Endothelial cell of umbilical vein (primary cell): ENCODE measurements around the gene TRIM46. TPM values are rescaled to one million over a fixed set of nuclear protein-coding genes. Genes with fewer than 3 reads are reported as not detected.

Source experiments
- BruUV-seq: library from RNA; stranded (reverse); fragments of 400-500 nt; replicated peaks from 2 replicates; lab custom pipeline; 2021; lab: Mats Ljungman, UMichigan
- CTCF ChIA-PET: fragments of 300-600, 350-600 bp; sonication (Branson Sonifier 250); formaldehyde crosslinking; loops from one replicate; lab custom pipeline; 2021; ENCODE audit warnings: antibody characterized with exemption, inconsistent platforms; lab: Charles Lee
- POLR2A ChIA-PET: fragments of 300-600, 350-600 bp; sonication (Branson Sonifier 250); formaldehyde crosslinking; loops from one replicate; lab custom pipeline; 2021; ENCODE audit warnings: antibody characterized with exemption, inconsistent platforms; lab: Charles Lee
- DNase-seq: peaks from one replicate; pipeline ENCODE4 v3.0.0-alpha.2; 2011; ENCODE audit warnings: low read depth, low spot score
- FAIRE-seq: peaks from 2 replicates; lab custom pipeline; 2011; peaks lifted over from hg19 to GRCh38; lab: Jason Lieb, UNC
- H2AFZ ChIP-seq: 2 replicates; pipeline ENCODE4 v1.6.0; 2012; ENCODE audit warnings: low read depth, low read length, control low read depth, inconsistent platforms
- H3K27ac ChIP-seq: 2 replicates; pipeline ENCODE4 v1.5.1; 2011; ENCODE audit warnings: low read depth, mild to moderate bottlenecking, control low read depth, low read length, moderate library complexity; ENCODE audit not compliant: insufficient read depth
- H3K27me3 ChIP-seq, 2 experiments: 2 replicates each; pipeline versions ENCODE4 v1.6.0 to v1.6.1; 2011; ENCODE audit warnings: low read length in 2 of 2, mixed read lengths in 1 of 2; ENCODE audit not compliant: control insufficient read depth in 2 of 2, insufficient read depth in 2 of 2
- H3K36me3 ChIP-seq, 2 experiments: 2 replicates in 1 of 2; 3 replicates in 1 of 2; pipeline ENCODE4 v1.5.1; 2011; ENCODE audit warnings: low read length in 2 of 2, mild to moderate bottlenecking in 1 of 2, moderate library complexity in 1 of 2; ENCODE audit not compliant: control insufficient read depth in 2 of 2, insufficient read depth in 2 of 2; ENCODE audit errors: extremely low read depth in 1 of 2
- H3K4me1 ChIP-seq: 3 replicates; pipeline ENCODE4 v1.5.1; 2011; ENCODE audit warnings: mild to moderate bottlenecking, low read length; ENCODE audit not compliant: control insufficient read depth, insufficient read depth; ENCODE audit errors: extremely low read depth
- H3K4me2 ChIP-seq: 2 replicates; pipeline ENCODE4 v1.6.1; 2011; ENCODE audit warnings: low read length, control low read depth, mixed read lengths; ENCODE audit not compliant: insufficient read depth
- H3K4me3 ChIP-seq, 3 experiments: fragments of 200-600 bp in 1 of 3; sonication (generic), shearing (Covaris generic) in 1 of 3; replicated peaks in 1 of 3; 2 replicates each; pipeline ENCODE4 v1.5.1; 2011 to 2016; ENCODE audit warnings: control low read depth in 3 of 3, low read length in 3 of 3, mild to moderate bottlenecking in 2 of 3, inconsistent platforms in 1 of 3, low read depth in 1 of 3, moderate library complexity in 1 of 3; ENCODE audit not compliant: insufficient read depth in 1 of 3
- H3K79me2 ChIP-seq: 2 replicates; pipeline ENCODE4 v1.6.0; 2012; ENCODE audit warnings: low read length, inconsistent platforms; ENCODE audit not compliant: control insufficient read depth, insufficient read depth
- H3K9ac ChIP-seq: replicated peaks from 2 replicates; pipeline ENCODE3; 2011; ENCODE audit warnings: low read length, control low read depth; ENCODE audit not compliant: insufficient read depth; ENCODE audit errors: extremely low read depth
- H3K9me1 ChIP-seq: replicated peaks from 3 replicates; pipeline ENCODE4 v1.6.0; 2011; ENCODE audit warnings: mild to moderate bottlenecking, low read length; ENCODE audit not compliant: control insufficient read depth, insufficient read depth; ENCODE audit errors: extremely low read depth
- H3K9me3 ChIP-seq: replicated peaks from 2 replicates; pipeline ENCODE4 v1.5.1; 2012; ENCODE audit warnings: low read length, inconsistent platforms; ENCODE audit not compliant: control insufficient read depth, insufficient read depth
- H4K20me1 ChIP-seq: replicated peaks from 2 replicates; pipeline ENCODE3; 2011; ENCODE audit warnings: mild to moderate bottlenecking, low read length; ENCODE audit not compliant: control insufficient read depth, insufficient read depth; ENCODE audit errors: extremely low read depth
- CTCF ChIP-seq, 2 donors: IDR thresholded peaks; 1 replicate in 1 of 2; 2 replicates in 1 of 2; pipeline ENCODE4 v1.5.1; 2011; ENCODE audit warnings: low read length in 2 of 2, mild to moderate bottlenecking in 2 of 2, moderate library complexity in 2 of 2, control low read depth in 1 of 2, inconsistent platforms in 1 of 2, low read depth in 1 of 2; ENCODE audit not compliant: insufficient read depth in 1 of 2; ENCODE audit errors: extremely low read depth in 1 of 2
- EZH2 ChIP-seq: IDR thresholded peaks from 2 replicates; pipeline ENCODE4 v1.6.1; 2012; ENCODE audit warnings: borderline replicate concordance, low read depth, mild to moderate bottlenecking, moderate library complexity, low read length, inconsistent platforms; ENCODE audit not compliant: severe bottlenecking
- FOS ChIP-seq: IDR thresholded peaks from 2 replicates; pipeline ENCODE4 v1.6.1; 2011; ENCODE audit warnings: mild to moderate bottlenecking, low read length, moderate library complexity, borderline replicate concordance; ENCODE audit not compliant: insufficient read depth
- GATA2 ChIP-seq: IDR thresholded peaks from 2 replicates; pipeline ENCODE4 v1.7.0; 2011; ENCODE audit warnings: low read depth, mild to moderate bottlenecking, moderate library complexity, mixed read lengths, low read length; ENCODE audit not compliant: insufficient read length, insufficient read depth
- JUN ChIP-seq: IDR thresholded peaks from 2 replicates; pipeline ENCODE4 v1.6.1; 2011; ENCODE audit warnings: borderline replicate concordance, low read depth; ENCODE audit not compliant: insufficient read length, insufficient read depth
- MAX ChIP-seq: IDR thresholded peaks from 2 replicates; pipeline ENCODE4 v1.6.1; 2011; ENCODE audit not compliant: insufficient read depth, insufficient read length
- MYC ChIP-seq: IDR thresholded peaks from one replicate; pipeline ENCODE4 v1.6.1; 2011; ENCODE audit warnings: mild to moderate bottlenecking, low read depth, low read length
- POLR2A ChIP-seq: IDR thresholded peaks from 2 replicates; pipeline ENCODE4 v1.6.1; 2012; ENCODE audit warnings: low read depth, mild to moderate bottlenecking, control low read depth, low read length
- POLR2AphosphoS5 ChIP-seq: IDR thresholded peaks from 2 replicates; pipeline ENCODE4 v1.6.1; 2012; ENCODE audit warnings: low read depth, mild to moderate bottlenecking, control low read depth, low read length, moderate library complexity; ENCODE audit not compliant: insufficient read depth
- dilution Hi-C: fragments of 300-500 bp; cut with MboI; formaldehyde crosslinking; loops from one replicate; pipeline ENCODE4 v1.15.0; 2019; ENCODE audit warnings: low sequenced_read_pairs; ENCODE audit not compliant: extremely low pct_ligation_motif_present
- intact Hi-C: fragments of 100-400 bp; cut with micrococcal nuclease; formaldehyde crosslinking; loops from one replicate; pipeline ENCODE4 v1.10.0; 2022
- polyA plus RNA-seq, 4 experiments: library from polyadenylated mRNA; depleted of rRNA in 3 of 4; stranded (reverse) in 3 of 4; unstranded in 1 of 4; fragments of >200 nt; gene quantifications; 2 replicates each; pipeline versions ENCODE4 v1.2.1 to v1.2.3, GENCODE V29; 2011 to 2012; ENCODE audit warnings: missing spikeins in 1 of 4
- total RNA-seq: library from RNA; stranded (reverse); gene quantifications from 2 replicates; pipeline ENCODE4 v1.2.3, GENCODE V29; 2021

The TRIM46 gene
- total and polyA plus RNA-seq, 2 donors (not counting 3 experiments of a cell fraction or from before 2014, with no cell fraction given), result 9.5 to 10.0 TPM

DNA sequence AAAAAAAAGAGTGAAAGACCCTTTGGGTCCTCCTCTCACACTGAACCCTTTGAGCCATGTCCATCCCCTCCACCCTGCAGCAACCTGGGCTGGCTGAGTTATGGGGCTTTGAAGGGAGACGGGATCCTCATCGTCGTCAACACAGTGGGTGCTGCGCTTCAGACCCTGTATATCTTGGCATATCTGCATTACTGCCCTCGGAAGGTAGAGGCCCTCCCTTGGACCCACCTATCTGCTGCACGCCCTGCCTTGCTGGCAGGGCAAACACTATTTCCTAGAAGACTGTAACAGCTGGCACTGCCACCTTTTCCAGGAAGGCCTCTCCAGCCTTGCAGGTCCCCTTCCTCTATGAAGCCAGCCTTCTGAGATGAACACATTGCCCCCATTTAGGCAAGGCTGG, 36.9 kb upstream of the TRIM46 start:
- peak overlapping the region; percentile 44 for H3K9ac ChIP-seq
- peaks cover 26% of the 10 kb centered on the region for H3K79me2 ChIP-seq
- peaks cover 14 to 23% of the 10 kb centered on the region in 2 experiments for H3K36me3 ChIP-seq
- FAIRE-seq, result no peak
- H3K27me3 ChIP-seq, result peaks cover 0 to 1% of the 10 kb centered on the region in 2 experiments
- POLR2A ChIA-PET, result no interaction called here
- intact Hi-C loops (no loop called here), dilution Hi-C loops (no loop called here)
- DNase-seq, result peak; percentile 39
- H3K9me3 ChIP-seq, result no peaks in the 10 kb centered on the region
- H3K4me2 ChIP-seq, result peak overlapping the region; percentile 61
- no peaks in the 10 kb centered on the region for H4K20me1 ChIP-seq
- peak overlapping the region in 2 of 3 experiments; percentile 13 to 47 for H3K4me3 ChIP-seq
- TF ChIP-seq POLR2A (no peak), POLR2AphosphoS5 (no peak), EZH2 (no peak), MAX (no peak), CTCF (IDR thresholded peaks at IDR 0.05; ENCODE audit: extremely low read depth in 1 of 2, insufficient read depth in 1 of 2, low read depth in 1 of 2, low read length in 2 of 2) (no peak), MYC (no peak), JUN (no peak), FOS (no peak), GATA2 (no peak)
- no peak overlapping the region for H2AFZ ChIP-seq
- peak overlapping the region; percentile 98 for H3K27ac ChIP-seq
- H3K9me1 ChIP-seq, result no peaks in the 10 kb centered on the region
- BruUV-seq, result TSS peak; percentile 15
- peaks cover 38% of the 10 kb centered on the region for H3K4me1 ChIP-seq
- CTCF ChIA-PET, result interaction anchor here (0.7 to 15.5 kb wide), 7 partner anchors 12 to 92 kb away, joined by 3 to 204 read pairs (median 7); partner anchors contain the start of gene KRTCAP2
